Hippocampal formation (tissue), 2 donors: Measurements from ENCODE around the gene PRRT1.
A peak's percentile ranks its signal among the peaks of the same experiment; 100 is the strongest.
"Not testable (repeated sequence)": the region's sequence is repeated elsewhere in the genome, so short reads cannot be mapped to it uniquely, and the experiment has no call there.

Experiments
- DNase-seq, 2 donors: peaks; one replicate each; lab custom pipeline; 2025; lab: John Stamatoyannopoulos, UW

Gene PRRT1

DNA sequence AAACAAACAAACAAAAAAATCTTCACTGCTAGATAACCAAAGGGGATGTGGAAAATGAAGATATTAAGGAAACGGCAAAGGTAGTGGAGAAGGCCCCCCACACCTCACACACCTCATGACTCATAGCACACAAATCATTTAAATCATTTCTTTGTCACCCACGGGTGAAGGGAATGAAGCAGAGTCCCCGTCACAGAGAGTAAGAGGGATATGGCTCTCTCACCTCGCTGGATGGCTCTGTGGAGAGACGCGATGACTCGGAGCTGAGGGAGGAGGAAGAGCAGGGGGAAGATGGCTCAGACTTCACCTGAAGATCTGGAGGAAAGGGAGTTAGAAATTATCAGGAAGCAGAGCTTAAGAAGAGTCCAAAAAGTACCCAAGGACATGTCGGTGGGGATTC lies 24.9 kb downstream of the PRRT1 start:
- DNase-seq = no peak

DNA sequence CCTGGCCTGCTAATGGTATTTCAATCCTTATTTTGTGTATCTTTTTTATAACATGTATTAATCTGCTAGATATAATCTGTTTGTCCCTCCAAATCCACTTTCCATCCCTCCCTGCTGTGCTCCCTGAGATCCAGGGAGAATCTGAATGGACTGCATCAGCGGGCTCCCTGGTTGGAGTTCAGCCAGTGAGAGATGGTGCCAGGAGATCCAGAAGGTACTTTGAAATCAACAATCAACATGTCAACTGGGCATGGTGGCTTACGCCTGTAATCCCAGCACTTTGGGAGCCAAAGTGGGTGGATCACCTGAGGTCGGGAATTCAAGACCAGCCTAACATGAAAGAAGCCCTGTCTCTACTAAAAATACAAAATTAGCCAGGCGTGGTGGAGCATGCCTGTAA lies 28.1 kb downstream of the PRRT1 start:
- DNase-seq = no peak

DNA sequence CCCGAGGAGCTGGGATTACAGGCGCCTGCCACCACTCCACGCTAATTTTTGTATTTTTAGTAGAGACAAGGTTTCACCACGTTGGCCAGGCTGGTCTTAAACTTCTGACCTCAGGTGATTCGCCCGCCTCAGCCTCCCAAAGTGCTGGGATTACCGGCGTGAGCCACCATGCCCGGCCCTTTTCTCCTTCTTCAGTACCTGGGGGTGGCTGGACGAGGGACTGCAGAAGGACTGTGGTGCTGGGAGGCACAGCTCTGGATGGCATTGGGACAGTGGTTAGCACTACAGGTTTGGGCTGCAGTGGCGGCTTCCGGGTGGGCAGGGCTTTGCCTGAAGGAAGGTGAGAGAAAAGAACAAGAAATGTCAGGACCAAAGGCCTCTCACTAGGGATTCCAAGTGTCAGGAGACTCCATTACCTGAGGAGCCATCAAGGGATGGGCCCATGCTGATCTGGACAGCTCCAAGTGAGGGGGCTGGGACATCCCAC lies 31.1 kb downstream of the PRRT1 start:
- no peak for DNase-seq

DNA sequence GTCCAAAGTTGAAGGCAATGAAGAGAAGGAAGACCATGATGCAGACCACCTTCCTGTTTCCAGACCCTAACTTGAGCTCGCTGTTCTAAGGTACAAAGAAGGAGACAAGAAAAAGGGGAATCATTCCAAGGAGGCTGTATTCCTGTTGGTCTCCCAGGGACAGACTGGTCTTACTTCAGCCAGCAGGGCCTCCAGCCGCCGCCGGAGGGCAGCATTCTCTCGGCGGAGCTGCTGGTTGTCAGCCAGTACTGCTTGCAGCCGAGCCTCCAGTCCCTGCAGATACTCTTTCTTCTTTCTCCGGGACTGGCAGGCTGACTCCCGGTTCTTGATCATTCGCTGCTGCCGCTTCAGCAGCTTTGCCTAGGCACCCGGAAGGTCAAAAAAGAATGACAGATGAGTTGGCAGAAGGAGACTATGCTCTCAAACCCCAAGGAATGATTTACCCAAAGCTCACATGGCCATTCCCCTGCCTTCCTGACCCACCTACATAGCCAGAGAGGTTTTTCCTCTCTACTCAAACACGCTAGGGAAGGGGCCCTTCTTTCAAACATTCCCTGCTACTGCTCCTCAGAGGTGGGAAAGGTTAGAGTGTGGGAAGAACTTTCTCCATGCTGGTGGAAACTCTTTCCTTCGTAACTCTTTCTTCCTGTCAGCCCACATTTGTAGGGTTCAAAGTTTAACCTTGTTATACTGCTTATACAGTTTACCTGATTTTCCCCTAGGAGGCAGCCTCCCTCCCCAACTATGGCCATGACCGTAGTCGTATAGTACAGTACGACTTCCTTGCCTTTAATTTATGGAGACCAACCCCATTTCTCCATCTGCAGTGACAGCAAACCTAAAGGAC lies 32.7 kb downstream of the PRRT1 start:
- peak; percentile 80 to 92 for DNase-seq

DNA sequence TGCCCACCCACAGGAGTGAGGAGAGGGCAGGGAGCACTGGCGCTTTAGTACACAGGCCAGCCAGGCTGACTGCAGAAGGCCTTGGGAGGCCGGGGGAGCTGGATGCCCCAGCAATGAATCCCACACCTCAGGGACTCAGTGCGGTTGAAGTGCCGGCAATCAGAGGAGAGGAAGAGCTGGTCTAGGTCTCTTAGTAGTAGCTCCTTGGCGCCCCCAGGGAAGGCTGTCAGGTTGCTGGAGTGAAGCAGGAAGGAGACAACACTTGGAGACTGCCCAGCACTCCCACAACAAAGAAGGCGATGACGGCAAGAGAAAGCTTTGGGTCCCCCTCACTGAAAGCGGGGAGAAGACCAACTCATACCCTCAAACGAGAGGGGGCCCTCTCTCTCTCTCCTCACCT lies 34.3 kb downstream of the PRRT1 start:
- DNase-seq = no peak

DNA sequence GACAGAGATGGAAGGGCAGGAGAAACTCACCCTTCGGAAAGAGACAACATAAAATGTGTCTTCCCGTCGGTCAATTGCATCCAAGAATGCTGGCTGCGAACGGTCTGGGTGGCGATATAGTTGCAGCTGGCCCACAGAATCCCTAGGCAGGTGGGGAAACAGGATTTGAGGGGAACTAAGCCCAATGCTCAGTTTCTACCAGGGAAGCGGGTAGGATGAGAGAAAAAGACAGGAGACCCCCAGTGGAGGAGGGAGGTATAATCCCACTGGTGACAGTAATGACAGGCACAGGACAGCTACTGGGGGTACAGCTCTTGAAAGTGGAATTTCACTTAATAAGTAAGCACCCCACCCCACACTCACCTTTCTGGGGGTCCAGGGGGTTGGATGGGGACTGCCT lies 35.1 kb downstream of the PRRT1 start:
- DNase-seq = no peak

DNA sequence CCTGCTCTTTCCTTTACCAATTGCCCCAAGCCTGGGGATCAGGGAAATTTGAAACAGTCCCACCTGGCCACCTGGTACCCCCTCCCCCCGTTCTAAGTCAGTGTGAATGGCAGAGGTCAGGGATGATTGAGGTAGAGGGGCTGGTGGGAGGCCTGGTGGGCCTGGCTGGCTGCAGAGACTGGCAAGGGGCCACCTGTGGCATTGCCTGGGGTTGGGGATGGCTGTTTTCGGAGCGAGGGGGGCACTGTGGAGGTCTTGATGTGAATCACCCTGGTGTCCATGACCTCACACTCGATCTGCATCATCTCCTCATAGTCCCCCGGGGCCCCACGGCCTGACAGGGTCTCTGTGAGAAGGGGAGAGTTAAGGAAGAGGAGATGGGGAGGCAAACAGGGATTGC lies 36.1 kb downstream of the PRRT1 start:
- no peak for DNase-seq

DNA sequence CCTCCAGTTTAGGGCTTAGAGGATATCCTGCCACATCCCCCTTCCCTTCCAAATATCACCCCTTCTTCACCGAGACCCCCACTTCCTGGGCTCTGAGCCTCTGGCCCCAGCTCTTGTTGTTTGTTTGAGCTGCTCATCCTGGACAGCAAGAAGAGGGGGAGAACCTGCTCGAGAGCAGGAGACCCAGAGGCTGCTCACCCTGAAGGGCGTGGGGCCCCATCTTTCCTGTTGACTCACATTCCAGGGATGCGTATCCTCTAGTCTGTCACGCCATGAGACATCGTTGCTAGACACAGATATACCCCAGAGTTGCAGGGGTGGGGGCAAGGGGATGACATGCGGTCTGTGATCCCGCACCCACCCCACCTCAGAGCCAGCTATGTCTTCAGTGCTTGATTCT lies 36.9 kb downstream of the PRRT1 start:
- DNase-seq = no peak

DNA sequence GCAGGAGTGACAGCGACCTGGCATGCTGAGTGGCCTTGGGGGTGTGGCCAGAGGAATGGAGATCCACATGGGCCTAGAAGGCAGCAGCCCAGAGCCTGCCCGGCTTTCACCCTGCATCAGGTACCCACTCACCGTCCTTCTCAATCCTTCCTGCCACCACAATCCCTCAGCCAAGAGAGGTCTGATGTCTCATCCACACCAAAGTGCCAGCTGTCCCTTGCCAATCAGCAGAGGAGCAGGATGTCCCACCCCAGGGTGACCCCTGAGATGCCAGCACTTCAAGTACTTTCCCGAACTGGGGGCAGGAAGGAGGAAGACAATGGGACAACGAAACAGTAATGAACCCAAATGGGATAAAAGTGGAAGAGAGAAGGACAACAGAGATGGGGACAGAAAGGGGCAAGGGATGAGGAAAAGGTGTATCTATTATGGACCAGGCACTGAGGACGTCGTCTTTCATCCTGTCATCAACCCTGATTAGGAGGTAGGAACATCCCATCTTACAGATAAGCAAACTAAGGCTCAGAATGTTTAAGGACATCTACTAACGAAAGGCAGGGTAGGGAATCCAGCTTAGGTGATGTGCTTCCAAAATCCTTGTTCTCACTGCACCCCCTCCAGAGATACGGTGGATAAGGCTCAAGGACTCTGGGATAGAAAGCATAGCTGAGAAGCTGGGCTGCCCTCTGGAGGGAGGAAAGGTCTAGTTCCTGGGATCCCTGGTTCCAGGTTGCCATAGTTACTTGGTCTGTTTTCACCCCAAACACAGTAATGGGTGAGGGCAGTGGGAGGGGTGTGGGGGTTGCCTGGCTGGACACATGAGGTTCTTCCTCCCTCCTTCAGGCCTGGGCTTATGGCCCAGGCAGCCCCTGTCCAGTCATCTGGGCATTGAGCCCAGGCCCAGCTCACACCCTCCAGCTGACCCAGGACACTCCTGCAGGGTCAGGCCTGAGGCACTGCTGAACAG lies 38.1 kb downstream of the PRRT1 start:
- peak; percentile 48 to 61 for DNase-seq

DNA sequence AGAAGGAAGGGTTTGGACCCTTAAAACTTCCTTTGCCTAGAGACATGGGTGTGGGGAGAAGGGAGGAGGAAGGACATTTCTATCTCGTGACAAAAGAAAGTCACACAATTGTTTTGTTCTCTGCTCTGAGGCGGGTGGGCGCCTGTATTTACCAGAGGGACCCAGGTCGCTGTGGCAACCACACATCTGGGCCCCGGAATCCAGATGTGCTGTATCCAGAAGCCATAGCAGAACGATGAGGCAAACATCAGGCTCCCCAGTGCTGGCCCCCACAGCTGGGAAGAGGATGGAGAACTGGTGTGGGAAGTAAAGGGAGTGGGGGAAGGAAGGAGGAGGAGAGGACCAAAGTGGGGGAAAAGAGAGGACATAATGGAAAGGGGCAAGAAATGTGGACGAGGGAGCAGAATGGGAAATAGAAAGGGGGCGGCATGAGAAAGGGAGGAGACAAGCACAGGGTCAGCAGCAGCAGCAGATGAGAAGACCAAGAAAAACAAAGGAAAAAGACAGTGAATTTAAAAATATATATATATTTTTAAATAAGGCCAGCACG lies 39.2 kb downstream of the PRRT1 start:
- DNase-seq = no peak

DNA sequence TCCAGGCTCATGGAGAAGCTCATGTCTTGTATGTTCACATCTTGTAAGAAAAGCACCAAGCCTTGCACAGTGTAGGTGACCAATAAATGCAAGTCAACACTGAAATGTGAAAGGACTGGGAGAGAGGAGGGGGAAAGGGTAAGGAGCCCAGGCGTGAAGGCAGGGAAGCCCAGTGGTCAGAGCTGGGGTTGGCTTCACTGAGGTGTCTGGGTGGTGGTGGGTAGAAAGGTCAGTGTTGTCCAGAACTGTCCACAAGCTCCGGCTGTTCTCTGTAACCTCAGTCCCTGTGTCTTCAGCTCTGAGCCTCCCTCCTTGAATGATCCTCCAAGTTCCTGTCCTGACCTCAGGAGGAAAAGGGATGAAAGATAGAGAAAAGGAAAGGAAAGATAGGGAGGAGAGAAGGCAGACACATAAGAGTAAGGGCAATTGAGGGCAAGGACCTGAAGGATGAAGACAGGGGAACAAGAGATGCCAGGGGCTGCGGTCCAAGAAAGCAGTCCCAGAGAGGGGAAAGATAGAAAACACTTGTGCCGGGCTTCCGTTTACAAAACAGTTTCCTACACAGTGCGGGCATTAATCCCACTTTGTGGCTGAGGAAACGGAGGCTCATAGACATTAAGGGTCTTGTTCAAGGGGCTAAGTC lies 40.2 kb downstream of the PRRT1 start:
- DNase-seq = no peak

DNA sequence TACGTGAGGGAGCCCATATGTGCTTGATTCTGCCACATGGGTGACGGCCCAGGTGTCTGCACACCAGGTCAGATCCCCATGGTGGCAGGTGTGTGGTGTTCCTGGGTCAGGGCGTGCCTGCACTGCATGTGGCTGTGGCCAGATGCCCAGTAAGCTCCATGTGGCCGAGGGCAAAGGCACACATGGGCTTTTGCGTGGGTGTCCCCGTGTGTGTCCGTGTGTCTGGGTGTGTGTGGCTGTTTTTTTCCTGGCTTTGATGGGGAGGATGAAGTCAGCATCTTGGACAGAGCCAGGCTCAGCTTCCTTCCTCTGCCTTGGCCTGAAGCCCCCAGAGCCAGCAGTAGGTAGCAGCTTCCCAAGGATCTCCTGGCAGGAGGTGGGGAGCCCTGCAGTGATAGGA lies 41.1 kb downstream of the PRRT1 start:
- DNase-seq = no peak

DNA sequence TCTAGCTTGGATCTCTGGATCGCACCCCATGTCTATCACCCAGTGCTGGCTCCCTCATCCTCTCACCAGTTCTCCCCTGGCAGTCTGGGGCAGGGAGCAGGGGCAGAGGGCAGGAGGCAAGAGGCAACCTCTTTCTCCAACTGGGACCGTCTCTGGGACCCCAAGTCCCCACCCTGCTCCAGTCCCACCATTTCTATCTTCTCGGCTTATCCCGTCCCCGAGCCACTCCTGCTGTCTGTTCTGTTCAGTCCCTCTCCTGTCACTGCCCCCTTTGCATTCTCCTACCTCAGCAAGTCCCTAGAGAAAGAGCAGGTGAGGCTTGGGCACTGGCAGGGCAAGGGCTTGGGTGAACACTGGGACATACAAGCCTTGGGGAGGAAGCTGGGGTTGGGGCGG lies 42.0 kb downstream of the PRRT1 start:
- DNase-seq = no peak

DNA sequence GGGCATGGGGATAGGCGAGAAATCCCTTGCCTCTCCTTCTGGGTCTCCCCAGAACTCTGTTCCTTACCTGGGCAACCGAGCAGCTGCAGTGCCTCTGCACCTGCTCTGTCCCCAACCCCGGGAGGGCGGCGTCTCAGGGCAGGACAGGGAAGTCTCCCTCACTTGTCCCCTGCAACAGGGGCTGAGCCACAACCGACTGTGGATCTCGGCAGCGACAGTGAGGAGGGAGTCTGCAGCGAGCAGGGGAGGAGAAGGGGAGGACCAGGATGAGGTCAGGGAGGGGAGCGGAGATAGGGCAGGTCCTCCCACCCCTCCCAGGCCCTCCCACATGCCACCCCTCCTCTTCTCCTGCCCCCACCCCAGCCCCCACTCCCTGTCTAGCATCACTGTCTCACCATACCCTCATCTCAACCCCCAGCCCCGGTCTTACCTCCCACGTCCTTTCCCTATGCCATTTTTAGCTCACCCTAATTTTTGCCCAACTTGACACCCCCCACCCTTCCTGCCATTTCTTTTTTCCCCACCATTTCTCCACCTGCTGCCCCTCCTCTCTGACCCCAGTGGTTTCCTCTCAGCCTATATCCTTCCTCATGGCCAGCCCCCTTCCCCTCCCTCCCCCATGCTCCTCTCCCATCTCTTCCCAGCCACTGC lies 42.5 kb downstream of the PRRT1 start, which contains the start of gene TNXB:
Gene TNXB (minus strand): TSS at position 225 of the 651 bp plus-strand sequence. CDS start 11,140 bp downstream, outside the sequence.
- DNase-seq = no peak

DNA sequence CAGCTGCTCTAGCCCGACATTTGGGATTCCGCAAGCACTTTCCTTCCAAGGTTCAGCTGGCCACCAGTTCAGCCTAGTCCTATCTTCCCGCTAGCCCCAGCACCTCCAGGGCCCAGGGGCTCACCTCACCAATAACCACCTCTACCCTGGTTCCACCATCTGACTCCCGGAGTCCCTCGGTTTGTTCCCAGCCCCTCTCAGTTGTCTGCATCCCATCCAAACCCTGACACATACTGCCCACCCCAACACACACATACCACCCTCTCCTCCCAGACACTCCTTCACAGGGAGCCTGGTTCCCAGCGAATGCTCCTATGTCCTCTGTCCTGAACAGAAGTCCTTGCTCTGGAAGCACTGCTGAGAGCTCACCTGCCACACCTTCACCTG lies 43.0 kb downstream of the PRRT1 start:
- no peak for DNase-seq

DNA sequence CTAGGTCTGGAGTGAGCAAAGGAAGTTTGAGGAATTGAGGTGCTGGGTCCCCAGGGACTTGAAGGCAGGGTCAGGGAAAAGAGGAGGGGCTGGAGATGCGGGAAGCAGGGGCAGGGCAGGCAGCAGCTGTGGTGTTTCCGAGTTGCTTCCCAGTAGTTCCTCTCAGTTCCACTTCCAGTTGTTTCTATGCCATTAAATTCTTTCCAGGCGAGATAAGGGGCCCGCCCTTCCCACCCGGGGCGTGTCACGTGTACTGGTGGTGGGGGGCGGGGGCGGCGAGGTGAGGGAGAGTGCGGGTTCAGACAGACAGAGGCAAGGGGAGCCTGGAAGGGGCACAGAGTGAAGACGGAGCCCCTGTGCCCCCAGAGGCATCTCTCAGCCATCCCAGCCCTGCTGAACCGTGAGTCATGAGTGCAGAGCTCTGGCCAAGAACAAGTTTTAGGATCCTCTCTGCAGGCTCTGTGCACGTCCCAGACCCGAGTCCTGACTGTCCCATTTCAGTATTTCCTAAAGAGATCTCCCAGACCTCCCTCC lies 43.6 kb downstream of the PRRT1 start:
- DNase-seq = no peak

DNA sequence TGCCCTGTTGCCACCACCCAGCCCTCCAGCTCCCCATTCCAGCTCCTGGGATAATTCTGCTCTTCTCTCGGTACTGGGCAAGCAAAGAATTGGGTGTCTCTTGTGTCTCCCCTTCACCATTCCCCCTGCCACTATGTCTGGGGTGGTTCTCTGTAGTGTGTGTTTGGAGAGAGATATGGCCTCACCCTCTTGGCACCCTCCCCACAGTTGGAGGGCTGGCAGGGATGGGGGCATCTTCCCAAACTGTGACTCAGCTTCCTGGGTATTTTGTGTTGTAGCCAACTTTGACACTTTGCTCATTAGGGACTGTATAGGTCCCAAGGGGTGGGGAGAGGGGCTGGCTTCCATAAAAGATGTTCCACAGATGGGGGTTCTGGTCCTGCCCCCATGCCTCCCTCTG lies 44.3 kb downstream of the PRRT1 start:
- no peak for DNase-seq

DNA sequence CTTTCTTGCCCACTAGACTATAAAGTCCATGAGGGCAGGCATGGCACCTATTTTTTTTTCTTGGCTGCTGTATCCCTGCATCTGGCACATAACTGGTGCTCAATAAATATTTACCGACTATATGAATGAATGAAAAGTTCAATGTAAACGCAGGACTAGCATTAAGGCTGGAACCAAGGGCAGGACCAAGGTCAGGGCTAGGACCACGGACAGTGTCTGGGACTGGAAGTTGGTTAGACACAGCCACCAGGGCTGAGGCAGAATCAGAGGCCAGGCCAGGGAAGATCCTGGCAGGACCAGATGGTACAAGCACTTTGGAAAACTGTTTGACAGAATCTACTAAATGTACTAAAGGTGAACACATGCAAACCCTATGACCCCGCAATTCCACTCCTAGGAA lies 46.3 kb downstream of the PRRT1 start:
- DNase-seq = no peak

DNA sequence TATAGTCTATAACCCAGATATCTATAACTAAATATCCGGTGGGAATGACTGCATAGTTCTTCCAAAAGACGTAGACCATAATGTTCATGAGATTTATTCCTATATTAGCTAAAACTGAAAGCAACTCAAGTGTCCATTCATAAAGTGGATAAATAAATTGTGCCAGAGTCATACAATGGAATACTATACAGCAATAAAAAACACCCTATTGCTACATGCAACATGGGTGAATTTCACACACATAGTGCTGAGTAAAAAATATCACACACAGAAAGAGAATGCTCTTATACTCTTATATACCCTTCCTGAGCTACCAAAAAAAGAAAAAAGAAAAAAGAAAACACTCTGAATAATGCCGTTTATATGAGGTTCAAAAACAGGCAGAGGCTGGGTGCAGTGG lies 49.5 kb downstream of the PRRT1 start:
- DNase-seq = no peak

DNA sequence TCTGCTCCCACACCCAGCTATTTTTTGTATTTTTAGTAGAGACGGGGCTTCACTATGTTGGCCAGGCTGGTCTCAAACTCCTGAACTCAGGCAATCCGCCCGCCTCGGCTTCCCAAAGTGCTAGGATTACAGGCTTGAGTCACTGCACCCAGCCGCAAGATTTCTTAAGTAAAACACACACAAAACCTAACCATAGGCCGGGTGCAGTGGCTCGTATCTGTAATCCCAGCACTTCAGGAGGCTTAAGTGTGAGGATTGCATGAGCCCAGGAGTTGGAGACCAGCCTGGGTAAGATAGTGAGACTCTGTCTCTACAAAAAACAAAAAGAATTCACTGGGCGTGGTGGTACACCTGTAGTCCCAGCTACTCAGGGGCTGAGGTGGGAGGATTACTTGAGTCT lies 51.5 kb downstream of the PRRT1 start:
- DNase-seq = not testable (repeated sequence)
